ENCODE measurements around the gene FMNL2.

FMNL2 gene

GRCh38 chr2:152582081-152582480 is 247.1 kb downstream of the FMNL2 start:
- no peak for DNase-seq (ENCODE audit: low read depth in 2 of 2)

GRCh38 chr2:152583512-152584229 is 248.7 kb downstream of the FMNL2 start:
- no peak for DNase-seq (ENCODE audit: low read depth in 2 of 2)

DNA sequence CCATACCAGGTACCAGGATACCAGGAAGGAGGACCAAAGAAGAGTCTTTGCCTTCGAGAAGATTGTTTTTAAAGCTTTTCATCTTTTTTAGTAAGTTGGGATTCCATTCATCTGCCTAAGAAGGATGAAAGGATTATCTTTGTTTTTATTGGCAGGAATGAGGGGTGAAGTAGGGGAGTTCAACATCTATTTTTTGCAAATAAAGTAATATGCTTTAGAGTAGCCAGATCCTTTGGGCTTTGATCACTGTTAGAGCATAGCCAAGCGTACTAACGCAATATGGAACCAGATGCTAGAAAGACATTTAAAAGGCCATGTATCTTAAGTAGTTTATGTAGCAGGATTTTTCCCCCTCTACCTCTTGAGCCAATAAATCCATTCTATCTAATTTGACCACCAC is 249.3 kb downstream of the FMNL2 start:
- no peak for DNase-seq (ENCODE audit: low read depth in 2 of 2)

DNA sequence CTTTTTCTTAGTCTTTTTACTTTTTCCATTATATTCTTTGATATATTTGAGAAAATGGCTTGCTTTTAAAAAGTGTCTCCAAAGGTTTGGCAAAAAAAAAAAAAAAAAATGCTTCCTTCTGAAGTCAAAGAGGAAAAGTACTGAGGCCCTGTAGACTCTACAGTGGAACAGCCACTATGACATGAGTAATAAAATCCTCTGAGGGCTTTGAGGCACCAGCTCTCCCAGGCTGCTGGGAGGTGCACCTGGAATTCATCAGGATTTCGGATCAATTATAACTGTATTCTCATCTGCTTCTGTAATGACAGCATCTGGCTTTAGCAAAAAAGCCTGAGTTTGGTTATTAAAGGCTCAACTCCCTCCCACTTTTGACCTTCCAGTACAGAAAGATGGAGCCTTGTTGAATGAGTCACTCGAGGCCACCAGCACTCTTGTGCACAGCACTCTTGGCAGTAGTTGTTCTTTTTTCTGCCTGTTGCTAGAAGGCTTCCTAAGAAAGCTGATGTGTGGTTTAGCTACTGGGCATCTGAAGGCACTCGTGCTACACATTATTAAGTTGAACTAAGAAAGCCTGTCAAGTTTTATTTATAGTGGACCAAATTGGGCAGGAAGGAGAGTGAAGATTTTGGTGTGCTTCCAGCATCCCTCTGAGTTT is 251.0 kb downstream of the FMNL2 start:
- peak; percentile 97 for DNase-seq (ENCODE audit: low read depth in 2 of 2)

GRCh38 chr2:152587187-152587947 is 252.4 kb downstream of the FMNL2 start:
- DNase-seq (ENCODE audit: low read depth in 2 of 2) = peak in 1 of 2 experiments; percentile 38

DNA sequence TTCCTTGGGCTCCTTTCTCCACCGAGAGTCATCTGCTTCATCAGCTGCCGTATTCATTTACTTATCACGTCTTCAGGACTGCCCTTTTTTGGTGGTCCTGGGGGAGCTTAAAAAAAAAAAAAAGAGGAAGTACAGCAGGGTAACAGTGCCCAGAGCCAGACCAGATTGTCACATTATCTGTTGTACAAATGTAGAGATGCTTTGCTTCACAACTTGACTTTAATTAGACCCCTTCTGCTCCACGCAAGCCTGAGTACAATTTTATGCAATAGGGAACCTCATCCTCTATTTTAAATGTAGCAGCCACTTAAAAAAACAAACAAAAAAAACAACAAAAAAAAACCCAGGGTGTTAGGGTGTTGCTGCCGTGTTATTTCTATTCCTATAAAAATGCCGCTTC is 254.0 kb downstream of the FMNL2 start:
- no peak for DNase-seq (ENCODE audit: low read depth in 2 of 2)

GRCh38 chr2:152594022-152594766 is 259.2 kb downstream of the FMNL2 start:
- DNase-seq (ENCODE audit: low read depth in 2 of 2) = no peak

- no peak for DNase-seq (ENCODE audit: low read depth in 2 of 2)
Observed at GRCh38 chr2:152594792-152595191, 259.8 kb downstream of the FMNL2 start.

DNA sequence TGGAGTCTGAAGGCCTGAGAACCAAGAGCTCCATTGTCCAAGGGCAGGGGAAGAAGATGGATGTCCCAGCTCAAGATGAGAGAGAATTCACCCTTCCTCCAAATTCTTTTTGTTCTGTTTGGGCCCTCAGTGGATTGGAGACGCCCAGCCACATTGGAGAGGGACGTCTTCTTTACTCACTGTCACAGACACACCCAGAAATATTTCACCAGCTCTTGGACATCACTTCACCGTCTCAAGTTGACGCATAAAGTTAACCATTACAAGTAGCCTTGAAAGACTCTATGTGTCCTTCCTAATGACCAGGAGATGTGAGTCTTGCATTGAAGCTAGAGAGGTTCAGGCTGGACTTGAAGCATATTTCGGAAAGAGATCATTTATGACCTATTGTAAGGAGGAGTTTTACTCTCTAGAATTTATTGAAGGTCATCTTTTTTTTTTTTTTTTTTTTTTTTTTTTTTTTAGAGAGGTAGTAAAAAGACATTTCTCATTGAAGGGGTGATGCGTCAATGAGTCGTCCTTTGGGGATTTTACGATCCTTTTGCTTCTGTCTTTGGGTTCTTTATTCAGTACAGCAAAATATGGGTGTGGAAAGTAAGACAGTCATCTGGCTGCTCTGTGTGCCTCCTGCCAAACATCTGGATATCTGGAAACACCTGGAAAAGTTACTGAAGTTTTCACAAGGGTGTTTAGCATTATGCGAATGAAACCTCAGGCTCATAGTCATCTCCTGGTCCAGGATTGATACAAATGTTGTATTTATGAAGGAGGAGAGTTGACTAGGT is 264.2 kb downstream of the FMNL2 start:
- DNase-seq (ENCODE audit: low read depth in 2 of 2) = no peak

DNA sequence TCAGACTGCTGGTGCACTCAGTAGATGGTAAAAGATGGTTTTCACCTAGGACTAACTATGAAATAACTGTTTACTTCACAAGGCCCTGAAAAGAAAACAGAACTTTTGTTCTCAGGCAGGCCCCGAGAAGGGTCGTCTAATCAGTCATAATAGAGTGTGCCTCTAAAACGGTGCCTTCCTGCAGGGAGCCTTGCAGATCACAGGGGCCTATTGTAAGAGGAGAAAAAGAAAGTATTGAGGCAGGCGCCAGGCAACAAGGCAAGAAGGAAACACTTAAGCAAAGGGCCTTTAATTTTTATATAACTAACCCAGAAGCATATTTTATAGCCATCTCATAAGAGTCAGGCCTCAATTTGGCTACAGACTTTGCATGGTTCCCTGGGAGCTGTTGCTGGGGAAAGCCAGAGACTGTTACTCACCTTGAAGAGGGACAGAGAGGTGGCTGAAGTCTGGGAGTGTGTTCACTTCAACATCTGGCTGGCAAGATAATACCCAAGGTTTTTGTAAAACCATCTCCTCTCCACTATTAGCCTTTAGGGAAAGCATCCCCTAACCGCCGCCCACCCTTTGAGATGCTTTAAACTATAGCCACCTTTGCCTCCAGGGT is 265.2 kb downstream of the FMNL2 start:
- no peak for DNase-seq (ENCODE audit: low read depth in 2 of 2)

GRCh38 chr2:152600697-152601096 is 265.7 kb downstream of the FMNL2 start:
- no peak for DNase-seq (ENCODE audit: low read depth in 2 of 2)

- DNase-seq (ENCODE audit: low read depth in 2 of 2) = no peak
Observed at GRCh38 chr2:152602750-152603149, 267.8 kb downstream of the FMNL2 start.

DNA sequence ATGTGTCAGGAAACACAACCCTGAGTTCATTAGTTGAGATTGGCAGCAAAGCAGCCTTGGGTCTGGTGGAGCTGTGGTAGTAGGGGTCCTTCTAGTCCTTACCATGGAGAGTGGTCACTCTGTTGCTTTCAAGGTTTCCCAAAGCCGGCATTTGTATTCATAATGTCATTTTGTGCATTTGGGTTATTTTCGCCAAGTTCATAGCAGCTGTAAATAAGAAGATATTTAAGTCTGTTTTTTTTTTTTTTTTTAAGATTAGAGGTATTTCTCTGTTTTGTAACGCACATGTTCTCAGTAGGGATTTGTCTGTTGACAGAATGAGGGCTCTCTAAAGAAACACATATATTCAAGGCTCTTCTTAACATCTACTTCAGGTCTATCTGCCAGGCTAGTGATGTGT is 268.2 kb downstream of the FMNL2 start:
- DNase-seq (ENCODE audit: low read depth in 2 of 2) = no peak

GRCh38 chr2:152606081-152606480 is 271.1 kb downstream of the FMNL2 start:
- DNase-seq (ENCODE audit: low read depth in 2 of 2) = peak in 1 of 2 experiments; percentile 39

DNA sequence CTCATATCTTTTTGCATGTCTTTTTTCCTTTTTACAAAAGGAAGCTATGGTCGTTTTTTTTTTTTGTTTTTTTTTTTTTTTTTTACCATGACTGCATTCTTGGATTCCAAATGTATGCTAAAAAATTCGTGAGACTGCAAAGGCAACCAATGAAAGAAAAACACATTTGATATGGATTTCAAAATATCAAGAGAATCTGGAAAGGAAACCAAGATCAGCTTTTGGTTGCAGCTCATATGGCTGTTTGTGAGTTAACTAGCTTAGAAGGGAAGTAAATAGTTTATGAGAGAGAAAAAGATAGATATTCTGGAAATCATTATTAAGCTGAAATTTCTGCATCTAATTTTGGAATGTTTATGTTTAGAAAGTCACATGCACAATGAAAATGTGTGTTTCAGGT is 272.0 kb downstream of the FMNL2 start:
- no peak for DNase-seq (ENCODE audit: low read depth in 2 of 2)

- no peak for DNase-seq (ENCODE audit: low read depth in 2 of 2)
Observed at GRCh38 chr2:152607793-152608300, 272.9 kb downstream of the FMNL2 start.

DNA sequence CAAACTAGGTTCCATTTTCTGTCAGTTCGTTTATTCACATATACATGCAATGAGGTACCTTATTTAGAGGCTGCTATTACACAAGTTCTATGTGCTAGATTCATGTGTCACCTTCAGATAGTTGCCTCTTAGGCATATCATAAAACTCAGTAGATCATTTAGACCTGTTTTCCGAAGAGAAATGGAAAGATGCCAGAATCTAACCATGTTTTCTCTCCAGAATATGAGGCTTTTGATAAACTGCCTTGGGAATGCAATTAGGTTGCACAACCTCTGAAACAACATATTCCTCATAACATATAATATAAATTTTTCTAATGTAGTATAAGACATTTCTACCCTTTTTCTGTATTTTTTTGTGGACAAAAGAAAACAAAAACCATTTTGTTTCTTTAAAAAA is 274.2 kb downstream of the FMNL2 start:
- DNase-seq (ENCODE audit: low read depth in 2 of 2) = no peak

DNA sequence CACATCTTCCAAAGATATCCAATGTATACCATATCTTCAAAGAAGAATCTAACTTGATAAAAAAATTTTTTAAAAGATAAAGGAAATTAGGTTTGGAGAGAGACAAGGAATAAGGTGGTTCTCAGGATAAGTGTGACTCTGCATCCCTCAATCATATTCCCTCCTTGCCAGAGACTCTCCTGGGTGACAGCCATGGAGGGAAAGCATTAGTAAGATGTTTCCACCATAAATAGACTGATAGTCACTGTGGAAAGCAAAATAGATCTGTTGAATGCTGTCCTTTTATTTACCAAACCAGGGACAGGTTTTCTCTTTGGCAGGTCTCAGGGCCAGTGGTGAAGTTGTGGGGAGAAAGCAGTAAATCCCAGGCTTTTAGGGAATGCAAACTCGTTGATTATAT is 274.7 kb downstream of the FMNL2 start:
- no peak for DNase-seq (ENCODE audit: low read depth in 2 of 2)

- peak; percentile 75 to 78 for DNase-seq (ENCODE audit: low read depth in 2 of 2)
Observed at GRCh38 chr2:152611458-152612231, 276.7 kb downstream of the FMNL2 start.

GRCh38 chr2:152613235-152613634 is 278.3 kb downstream of the FMNL2 start:
- DNase-seq (ENCODE audit: low read depth in 2 of 2) = no peak
